Measurements from ENCODE around the gene HSPA1B.
"Not testable (repeated sequence)": the region's sequence is repeated elsewhere in the genome, so short reads cannot be mapped to it uniquely, and the experiment has no call there.

DNA sequence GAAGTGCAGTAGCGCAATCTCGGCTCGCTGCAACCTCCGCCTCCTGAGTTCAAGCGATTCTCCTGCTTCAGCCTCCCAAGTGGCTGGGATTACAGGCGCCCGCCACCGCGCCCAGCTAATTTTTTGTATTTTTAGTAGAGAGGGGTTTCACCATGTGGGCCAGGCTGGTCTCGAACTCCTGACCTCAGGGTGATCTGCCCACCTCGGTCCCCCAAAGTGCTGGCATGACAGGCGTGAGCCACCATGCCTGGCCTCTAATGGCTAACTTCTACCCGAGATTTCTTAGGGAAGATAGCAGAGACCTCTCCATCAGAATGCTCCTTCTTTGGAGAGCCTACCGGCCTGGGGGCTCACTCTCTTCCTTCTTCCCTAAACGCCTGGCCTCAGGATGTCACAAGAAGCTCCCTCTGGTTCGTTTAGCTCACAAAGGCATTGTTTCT is 36.6 kb downstream of the HSPA1B start:
- not testable (repeated sequence) for TF ChIP-seq POLR2A (IDR thresholded peaks at IDR 0.05; ENCODE audit: low read length); GATA1 (IDR thresholded peaks at IDR 0.05; ENCODE audit: low read depth, low read length)
